ENCODE data around the gene LPP. TPM values are rescaled to one million over a fixed set of nuclear protein-coding genes. Genes with fewer than 3 reads are reported as not detected.

The LPP gene
- total and polyA plus RNA-seq, 9 of the 15 experiments (the other 6 are each of a cell fraction or from before 2014, with no cell fraction given): 0.07 to 0.18 TPM; not detected in 7

GRCh38 chr3:188187053-188187452, 33.1 kb downstream of the LPP start:
- in situ Hi-C loops (cut with MboI): no loop called here
- Histone ChIP-seq H3K79me2 (ENCODE audit: control insufficient read depth, insufficient read depth, low read length) (no peaks in the 10 kb centered on the region), H3K27ac (ENCODE audit: extremely low read depth, low read depth, low read length) (no peak overlapping the region), H2AFZ (ENCODE audit: low read depth, low read length) (no peak overlapping the region), H3K4me2 (ENCODE audit: insufficient read depth, low read length) (no peak overlapping the region), H3K36me3 (ENCODE audit: control insufficient read depth, insufficient read depth, low read length) (no peaks in the 10 kb centered on the region), H3K9me3 (replicated peaks; ENCODE audit: control insufficient read depth, insufficient read depth, low read depth, low read length) (no peaks in the 10 kb centered on the region), H3K4me1 (replicated peaks in 1 of 2; ENCODE audit: control insufficient read depth in 2 of 2, insufficient read depth in 2 of 2, low read length in 2 of 2) (no peaks in the 10 kb centered on the region), H3K9ac (ENCODE audit: insufficient read depth in 1 of 2, low read depth in 2 of 2, low read length in 2 of 2) (no peak overlapping the region), H3K27me3 (ENCODE audit: control insufficient read depth in 2 of 2, insufficient read depth in 2 of 2, low read length in 2 of 2) (peaks cover 0 to 7% of the 10 kb centered on the region in 2 experiments; a peak in 1 of 5 replicates), H3K4me3 (no peak overlapping the region), H3K9me1 (ENCODE audit: control insufficient read depth, insufficient read depth, low read length) (no peaks in the 10 kb centered on the region), H4K20me1 (replicated peaks; ENCODE audit: control insufficient read depth, insufficient read depth, low read length) (no peaks in the 10 kb centered on the region)
- DNase-seq (ENCODE audit: extremely low read depth in 1 of 4, low spot score in 3 of 4) (no peak), FAIRE-seq (no peak), ATAC-seq (no peak)
- BruUV-seq (replicated peaks): no TSS peak
- ChIA-PET CTCF (ENCODE audit: low intra/inter-chr PET ratio) (interaction anchor here (0.6 kb wide), 1 partner anchor 150 kb away, joined by 3 read pairs; no protein-coding TSS in a partner anchor), POLR2A (no interaction called here)
- intact Hi-C loops (cut with micrococcal nuclease): no loop called here
- WGBS (ENCODE audit: insufficient coverage, low coverage, missing lambda C conversion rate): 4% methylated on average over 2 of the region's 2 CpGs
- no peak for TF ChIP-seq PKNOX1 (IDR thresholded peaks at IDR 0.05)
- no peak for TF ChIP-seq NFATC3 (IDR thresholded peaks at IDR 0.05)
- no peak for TF ChIP-seq STAT6 (CRISPR knock-in tag; IDR thresholded peaks at IDR 0.05)
- TF ChIP-seq CREB3 (tag; conservative IDR thresholded peaks at IDR 0.05; ENCODE audit: low read depth): no peak
- TF ChIP-seq VEZF1 (CRISPR knock-in tag; IDR thresholded peaks at IDR 0.05): no peak
- TF ChIP-seq ZNF436 (CRISPR knock-in tag; IDR thresholded peaks at IDR 0.05): no peak
- no peak for TF ChIP-seq ETS1 (conservative IDR thresholded peaks at IDR 0.05; ENCODE audit: control insufficient read depth, low read depth, low read length)
- TF ChIP-seq E2F3 (CRISPR knock-in tag; IDR thresholded peaks at IDR 0.05): no peak
- no peak for TF ChIP-seq NONO (IDR thresholded peaks at IDR 0.05; ENCODE audit: low read depth in 2 of 2, low read length in 1 of 2)
- TF ChIP-seq ADNP (tag; IDR thresholded peaks at IDR 0.05): no peak
- no peak for TF ChIP-seq DLX4 (CRISPR knock-in tag; IDR thresholded peaks at IDR 0.05)
- no peak for TF ChIP-seq TFAP4 (CRISPR knock-in tag; IDR thresholded peaks at IDR 0.05; ENCODE audit: borderline replicate concordance)
- no peak for TF ChIP-seq HOXB6 (CRISPR knock-in tag; IDR thresholded peaks at IDR 0.05; ENCODE audit: borderline replicate concordance)

Measured in K562 (cell line).